Ammon's horn (tissue), 1 donor: ENCODE data around the gene STX10.

Experiments
- DNase-seq: peaks from one replicate; pipeline ENCODE4 v3.0.0-alpha.2; 2016; ENCODE audit warnings: low spot score

Gene STX10

DNA sequence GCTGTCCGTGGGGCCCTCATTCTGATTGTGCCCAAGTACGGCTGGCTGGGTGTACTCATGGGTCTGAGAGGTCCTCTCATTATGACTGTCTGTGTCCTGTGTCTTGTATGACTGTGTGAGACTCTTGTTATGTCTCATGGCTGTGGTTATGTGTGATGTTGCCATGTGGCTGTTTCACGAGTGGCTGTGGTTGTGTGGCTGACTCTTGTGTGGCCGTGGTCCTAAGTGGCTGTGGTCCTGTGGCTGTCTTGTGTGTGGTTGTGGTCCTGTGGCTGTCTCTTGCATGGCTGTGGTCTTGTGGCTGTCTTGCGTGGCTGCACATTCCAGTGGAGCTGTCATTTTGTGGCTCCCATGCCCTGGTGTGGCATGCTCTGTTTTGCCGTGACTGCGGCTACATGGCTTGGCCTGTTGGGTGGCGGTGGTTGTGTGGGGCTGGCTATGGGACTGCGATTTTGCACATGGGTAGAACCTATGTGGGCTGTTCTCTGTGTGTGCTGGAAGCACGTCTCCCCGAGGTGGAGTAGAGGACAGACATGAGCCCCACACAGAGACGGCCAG lies 50.1 kb downstream of the STX10 start:
- DNase-seq, result no peak

DNA sequence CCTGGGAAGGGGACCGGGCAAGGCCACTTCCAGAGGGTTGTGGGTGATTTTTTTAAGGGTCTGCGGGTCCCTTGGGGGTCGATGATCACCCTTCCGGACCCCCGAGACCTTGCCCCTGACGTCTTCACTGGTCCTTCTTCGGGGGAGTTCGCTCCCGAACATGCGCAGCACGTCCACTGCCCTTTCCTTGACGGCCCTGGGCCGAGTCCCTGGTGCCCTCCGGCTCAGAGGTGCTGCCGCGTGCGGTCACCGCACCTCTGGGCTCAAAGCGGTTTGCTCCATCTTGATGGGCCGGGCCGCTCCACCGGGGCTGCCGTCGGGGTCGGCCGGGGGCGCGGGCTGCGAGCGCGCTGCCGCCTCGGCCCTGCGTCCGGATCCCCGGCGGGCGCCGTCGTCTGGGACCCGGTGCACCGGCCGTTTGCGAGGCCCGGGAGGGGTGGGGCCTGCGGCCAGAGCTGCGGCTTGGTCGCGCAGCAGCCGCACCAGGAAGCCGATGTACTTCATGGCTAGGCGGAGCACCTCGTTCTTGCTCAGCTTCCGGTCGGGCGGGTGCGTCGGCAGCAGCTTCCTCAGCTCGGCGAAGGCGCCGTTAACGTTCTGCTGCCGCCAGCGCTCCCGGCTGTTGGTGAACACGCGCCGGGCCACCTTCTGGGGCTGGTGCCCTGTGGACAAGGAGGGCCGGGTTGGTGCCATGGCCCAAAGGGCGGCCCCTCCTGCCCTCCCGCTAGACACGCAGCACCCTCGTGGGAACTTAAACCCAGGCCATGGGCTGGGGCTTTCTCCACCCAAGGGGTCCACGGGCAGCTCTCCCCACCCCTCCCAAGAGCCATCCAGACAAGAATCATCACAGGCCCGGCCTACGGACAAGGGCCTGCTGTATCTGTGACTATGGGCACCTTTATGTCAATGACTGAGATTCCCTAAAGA lies 50.8 kb downstream of the STX10 start:
- DNase-seq, result no peak

DNA sequence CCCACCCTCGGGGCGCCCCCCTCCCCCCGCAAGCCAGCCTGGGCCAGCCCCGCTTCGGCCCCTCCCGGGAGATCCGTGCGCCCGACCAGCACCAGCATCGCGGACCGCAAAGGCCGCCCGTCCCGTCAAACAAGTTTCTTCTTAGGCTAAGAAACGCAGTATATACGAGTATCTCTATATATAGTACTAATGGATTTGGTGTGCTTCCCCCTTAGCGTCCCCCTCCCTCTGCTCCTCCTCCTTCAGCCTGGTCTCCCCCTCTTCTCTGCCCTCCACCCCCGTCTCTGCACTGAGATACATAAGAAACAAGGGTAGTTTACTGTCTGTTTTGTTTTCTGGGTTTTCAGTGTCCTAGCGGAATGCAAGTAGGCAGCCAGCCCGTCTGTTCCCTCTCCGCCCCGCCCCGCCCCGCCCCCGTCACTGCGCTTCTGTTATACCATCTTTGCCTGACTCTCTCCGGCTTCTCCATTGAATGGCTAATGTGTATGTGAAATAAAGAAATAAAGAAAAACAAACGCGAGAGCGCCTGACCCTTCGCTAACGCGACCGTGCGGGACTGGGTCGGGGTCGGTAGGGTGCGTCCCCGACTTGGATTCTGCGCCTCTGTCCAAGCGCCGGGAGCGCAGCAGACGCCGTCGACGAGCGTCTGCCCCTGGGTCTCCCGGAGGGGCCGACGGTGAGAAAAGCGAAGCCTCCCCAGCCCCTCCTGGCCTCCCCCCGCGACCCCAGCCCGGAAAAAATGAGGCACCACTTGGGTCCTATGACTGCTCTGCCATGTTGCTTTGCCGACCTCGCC lies 51.7 kb downstream of the STX10 start:
- no peak for DNase-seq

DNA sequence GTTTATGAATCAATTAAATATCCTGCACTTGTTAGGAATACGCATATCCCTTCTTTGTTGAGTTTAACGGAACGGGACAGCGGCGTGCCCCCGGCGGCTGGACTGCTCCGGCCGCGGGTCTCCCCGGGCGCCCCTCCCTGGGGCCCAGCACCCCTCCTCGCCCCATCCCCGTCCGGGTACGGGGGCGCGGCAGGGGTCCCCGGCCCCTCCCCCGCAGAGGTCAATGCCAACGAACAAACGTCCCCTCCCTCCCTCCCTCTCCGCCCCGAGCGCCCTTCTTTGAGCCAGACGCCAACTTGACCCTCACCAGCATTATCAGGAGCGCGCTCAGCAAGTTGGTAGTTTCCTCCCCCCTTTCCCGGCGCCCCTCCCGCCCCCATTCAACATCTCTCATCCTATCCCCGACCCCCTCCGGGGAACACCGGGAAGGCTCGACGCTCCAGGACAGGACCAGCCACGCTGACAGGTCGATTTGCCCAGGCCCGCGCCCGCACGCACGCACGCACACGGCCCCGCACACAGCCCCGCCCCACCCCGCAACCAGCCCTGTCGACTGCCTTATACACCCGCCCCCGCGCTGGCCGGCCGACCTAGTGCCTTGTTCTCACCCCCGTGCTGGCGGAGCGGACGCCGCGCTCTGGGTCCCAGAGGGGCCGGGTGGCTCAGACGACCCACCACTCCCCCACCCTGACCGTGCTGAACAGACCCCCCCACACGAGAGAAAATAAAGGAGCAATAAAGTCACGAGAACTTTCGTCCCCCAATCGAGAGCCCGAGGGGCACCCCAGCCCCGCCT lies 52.5 kb downstream of the STX10 start:
- DNase-seq, result no peak

DNA sequence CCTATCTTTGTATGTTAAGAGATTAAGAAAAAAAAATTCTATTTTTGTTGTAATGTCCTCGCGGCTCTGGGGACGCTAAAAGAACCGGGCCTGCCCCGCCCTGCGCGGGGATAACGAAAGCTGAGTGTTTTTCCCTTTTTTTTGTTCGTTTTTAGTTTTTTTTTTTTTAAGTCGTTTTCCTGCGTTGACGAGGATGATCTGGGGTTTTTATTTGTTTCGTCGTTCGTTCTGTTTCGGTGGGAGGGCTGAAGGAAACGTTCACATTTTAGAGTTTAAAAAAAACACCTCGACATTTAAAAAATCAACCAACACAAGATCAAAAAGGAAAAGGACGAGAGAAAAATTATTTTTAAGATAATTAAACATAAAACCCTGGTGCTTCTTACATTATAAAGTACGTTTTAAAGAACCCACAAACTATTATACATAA lies 53.1 kb downstream of the STX10 start:
- DNase-seq, result no peak

DNA sequence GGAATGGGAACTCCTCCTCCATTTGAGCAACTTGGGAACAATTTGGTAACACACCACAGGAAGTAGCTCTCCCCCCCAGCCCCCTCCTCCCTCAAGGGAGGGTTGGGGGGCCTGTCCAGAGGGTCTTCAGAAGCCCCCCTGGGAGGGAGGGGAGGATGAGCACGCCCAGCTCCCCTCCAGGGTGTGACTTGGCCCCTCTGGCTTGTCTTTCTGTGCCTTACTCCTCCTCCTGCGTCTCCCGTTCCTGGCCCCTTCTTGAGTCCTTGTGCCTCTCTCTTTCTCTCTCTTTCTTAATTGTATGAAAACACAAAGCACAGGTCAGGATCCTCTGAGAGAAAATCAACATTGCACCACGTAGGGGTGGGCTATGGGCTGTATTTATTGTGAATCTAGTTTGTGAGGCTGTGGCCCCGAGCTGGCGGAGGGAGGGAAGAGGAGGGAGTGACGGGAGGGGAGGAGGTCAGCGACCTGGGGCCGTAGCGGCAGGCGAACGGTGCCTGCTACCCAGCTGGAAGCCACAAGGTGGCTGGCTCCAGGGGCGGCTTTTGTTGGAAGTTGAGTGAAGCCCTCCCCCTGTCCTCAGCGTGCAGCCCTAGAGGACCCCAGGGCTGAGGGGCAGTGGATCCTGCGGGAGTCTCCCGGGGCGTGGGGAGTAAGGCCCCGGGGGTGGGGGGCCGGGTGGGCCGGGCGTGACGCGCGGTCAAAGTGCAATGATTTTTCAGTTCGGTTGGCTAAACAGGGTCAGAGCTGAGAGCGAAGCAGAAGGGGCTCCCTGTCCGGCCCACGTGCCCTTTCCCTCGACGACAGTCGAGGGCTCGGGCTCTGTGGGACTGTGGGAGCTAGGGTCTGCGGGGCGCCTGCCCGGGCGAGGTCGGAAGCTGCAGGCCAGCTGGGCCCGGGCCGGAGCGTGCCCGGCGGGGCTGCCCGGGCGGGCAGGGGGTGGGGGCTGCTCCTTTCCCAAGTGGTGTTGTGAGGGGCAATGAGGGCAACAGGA lies 53.9 kb downstream of the STX10 start:
- no peak for DNase-seq

DNA sequence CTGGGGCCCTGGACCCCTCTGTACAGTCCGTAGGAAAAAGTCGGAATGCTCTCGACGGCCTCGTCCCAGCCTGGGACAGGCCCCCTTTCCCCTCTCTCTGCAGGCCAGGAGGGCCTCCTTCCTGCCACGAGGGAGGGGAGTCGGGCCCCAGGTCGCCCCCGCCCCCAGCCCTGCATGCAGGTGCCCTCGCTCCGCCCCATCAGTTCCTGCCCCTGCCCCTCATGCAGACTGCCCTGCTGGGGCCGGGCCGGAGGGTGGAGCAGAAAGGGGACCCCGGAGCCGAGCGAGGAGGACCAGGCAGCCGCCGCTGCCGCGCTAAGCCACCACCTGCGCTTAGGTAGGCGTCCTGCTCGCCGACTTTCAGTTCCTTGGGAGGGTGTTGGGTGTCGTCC lies 54.8 kb downstream of the STX10 start:
- DNase-seq, result no peak

DNA sequence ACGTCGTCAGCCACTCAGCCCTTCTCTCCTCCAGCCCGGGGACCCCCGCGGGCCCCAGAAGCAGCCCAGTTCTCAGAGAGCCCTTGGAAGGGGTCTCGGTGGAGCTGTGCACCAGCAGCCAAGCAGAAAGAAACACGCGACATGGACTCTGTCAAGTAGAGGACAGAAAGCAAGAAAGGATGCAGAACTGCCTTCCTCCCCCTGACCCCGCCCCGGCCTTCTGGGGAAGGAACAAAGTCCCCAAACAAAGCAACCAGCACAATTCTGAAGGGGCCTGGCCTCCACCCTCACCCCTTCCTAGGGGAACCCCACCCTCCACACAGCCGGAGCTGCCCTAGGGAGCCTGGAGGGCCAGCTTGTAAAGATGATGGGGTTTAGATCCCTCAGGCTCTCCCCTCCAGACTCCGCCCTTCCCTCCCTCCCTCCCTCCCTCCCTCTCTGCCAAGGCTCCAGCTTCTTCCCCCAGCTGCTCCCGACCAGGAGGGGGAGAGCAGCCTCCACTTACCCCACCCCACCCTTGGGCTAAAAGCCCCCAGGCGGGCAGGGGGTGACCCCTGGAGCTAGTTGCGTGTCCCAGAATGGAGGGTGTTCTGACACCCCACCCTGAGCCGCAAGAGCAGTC lies 55.3 kb downstream of the STX10 start:
- no peak for DNase-seq

DNA sequence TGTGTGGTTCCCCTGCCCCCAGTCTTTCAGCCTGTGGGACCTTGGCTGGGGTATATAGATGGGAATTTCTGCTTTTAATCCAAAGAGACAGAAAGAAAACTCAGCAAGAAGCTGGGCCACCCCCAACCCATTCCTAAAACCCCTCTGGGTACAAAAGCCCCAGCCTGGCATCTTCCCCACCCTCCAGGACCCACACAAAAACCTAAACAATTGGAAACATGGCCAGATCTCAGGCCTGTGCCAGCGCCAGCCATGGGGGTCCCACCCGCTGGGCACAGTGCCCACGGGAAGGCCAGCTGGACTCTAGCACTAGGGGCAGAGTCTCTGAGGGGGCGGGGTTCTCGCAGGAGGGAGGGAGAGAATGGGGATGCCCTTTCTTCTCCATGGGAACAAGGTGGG lies 56.1 kb downstream of the STX10 start:
- no peak for DNase-seq
